ENCODE measurements around the gene LPGAT1. TPM values are rescaled to one million over a fixed set of nuclear protein-coding genes. Genes with fewer than 3 reads are reported as not detected.
"Not testable (repeated sequence)": the region's sequence is repeated elsewhere in the genome, so short reads cannot be mapped to it uniquely, and the experiment has no call there.

The LPGAT1 gene
- polyA plus RNA-seq, 3 donors, result 24.4 to 26.0 (median 25.6) TPM

DNA sequence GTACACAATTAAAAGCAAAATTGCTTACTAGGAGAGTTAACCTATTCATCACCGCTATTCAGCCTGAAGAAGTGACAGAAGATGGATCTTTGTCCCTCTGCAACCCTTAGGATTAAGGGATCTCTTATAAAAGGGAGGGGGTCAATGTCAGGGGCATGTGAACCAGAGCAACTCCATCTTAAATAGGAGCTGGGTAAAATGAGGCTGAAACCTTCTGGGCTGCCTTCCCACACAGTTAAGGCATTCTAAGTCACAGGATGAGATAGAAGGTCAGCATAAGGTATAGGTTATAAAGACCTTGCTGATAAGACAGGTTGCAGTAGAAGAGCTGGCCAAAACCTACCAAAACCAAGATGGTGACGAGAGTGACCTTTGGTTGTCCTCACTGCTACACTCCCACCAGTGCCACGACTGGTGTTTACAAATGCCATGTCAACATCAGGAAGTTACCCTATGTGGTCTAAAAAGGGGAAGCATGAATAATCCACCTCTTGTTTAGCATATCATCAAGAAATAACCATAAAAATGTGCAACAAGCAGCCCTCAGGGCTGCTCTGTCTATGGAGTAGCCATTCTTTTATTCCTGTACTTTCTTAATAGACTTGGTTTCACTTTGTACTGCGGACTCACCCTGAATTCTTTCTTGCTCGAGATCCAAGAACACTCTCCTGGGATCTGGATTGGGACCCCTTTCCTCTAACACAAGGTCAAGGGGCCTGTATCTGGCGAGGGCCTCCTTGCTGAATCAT is 119.8 kb downstream of the LPGAT1 start:
- no peak for DNase-seq (ENCODE audit: low read depth in 3 of 3, low spot score in 2 of 3)

DNA sequence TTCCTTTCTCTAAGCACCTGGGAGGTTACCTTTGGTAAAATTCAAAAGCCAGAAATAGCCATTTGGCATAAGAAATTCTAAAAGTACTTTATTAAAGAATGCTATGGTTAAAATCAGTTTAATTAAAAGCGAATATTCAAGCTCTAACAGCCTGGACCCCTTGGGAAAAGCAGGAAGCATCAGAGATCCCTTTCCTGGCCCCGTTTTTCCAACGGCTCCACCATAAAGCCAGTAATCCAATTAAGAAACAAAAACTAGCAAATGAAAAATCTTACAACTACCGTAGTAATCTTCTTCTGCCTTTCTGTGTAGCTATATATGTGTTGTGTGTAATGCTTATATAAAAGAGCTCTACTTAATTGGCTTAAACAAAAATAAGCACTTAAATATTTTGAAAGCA is 121.6 kb downstream of the LPGAT1 start:
- DNase-seq (ENCODE audit: low read depth in 3 of 3, low spot score in 2 of 3), result no peak

GRCh38 chr1:211708006-211708405 is 122.6 kb downstream of the LPGAT1 start:
- DNase-seq (ENCODE audit: low read depth in 3 of 3, low spot score in 2 of 3), result no peak

DNA sequence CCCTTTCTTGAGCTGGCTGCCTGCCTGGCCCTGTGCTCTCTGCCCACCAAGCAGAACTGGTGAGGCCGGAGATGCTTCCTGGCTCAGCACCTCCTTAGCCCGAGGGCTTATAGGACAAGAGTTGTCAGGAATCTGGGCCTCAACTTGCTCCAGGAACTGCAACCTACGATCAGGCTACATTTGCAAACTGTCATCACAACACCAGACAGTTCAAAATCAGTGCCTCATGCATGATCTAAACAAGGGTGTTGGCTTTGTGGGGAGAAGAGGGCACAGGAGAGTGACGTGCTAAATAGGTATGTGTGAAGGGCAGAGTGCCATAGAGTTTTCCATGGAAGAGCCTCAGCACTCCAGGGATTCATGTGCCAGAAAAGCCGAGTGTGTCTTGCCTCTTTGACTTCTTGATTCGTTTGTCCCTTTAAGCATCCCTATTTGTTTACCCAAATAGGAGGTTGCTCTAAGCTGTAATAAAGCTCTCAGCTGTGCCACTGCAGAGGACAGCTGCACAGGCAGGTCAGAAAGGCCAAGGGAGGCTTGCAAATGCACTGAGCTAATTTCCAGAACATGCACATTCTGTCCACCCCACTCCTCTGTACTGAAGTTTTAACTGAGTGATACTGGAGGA is 125.0 kb downstream of the LPGAT1 start:
- no peak for DNase-seq (ENCODE audit: low read depth in 3 of 3, low spot score in 2 of 3)

DNA sequence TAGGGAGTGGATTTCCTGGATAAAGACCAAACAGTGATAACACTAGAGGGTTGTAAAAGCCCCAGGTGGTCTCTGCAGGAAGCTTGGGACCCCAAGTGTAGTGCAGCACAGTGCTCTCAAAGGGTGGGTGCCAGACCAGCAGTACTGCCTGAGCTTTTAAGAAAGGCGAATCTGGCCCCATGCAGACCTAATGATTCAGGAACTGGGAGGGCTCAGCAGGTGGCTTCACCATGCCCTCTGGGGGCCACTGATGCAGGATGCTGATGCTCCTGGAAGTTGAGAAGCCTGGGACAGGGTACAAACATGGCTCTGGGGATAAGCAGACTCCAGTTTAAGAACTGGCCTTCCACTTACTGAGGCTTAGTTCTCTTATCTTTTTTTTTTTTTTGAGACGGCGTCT is 126.0 kb downstream of the LPGAT1 start:
- no peak for DNase-seq (ENCODE audit: low read depth in 3 of 3, low spot score in 2 of 3)

- DNase-seq (ENCODE audit: low read depth in 3 of 3, low spot score in 2 of 3), result no peak
Measured at GRCh38 chr1:211703812-211704537, 126.6 kb downstream of the LPGAT1 start.

- DNase-seq (ENCODE audit: low read depth in 3 of 3, low spot score in 2 of 3), result no peak
Measured at GRCh38 chr1:211701733-211702132, 128.8 kb downstream of the LPGAT1 start.

DNA sequence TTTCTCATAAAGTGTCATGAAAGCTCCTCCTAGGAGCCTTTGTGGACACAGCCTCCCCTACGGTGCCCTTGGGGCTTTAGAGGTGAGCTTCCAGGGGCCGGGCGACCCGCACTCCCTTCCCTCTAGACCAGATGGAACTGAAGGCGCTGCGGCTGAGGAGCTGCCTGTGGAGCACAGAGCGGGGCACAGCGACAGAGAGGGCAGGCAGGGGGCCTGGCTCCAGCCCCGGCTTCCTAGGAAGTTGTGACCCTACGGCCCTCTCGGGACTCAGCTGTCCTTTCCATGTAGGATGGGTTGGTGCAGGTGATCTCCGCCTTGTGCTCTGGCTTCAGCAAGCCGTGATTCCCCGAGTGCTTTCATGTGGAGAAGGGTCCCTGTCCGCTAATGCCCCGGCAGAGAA is 131.5 kb downstream of the LPGAT1 start:
- no peak for DNase-seq (ENCODE audit: low read depth in 3 of 3, low spot score in 2 of 3)

- peak in 2 of 3 donors; percentile 45 to 48 for DNase-seq (ENCODE audit: low read depth in 3 of 3, low spot score in 2 of 3)
Measured at GRCh38 chr1:211698161-211699026, 132.2 kb downstream of the LPGAT1 start.

- DNase-seq (ENCODE audit: low read depth in 3 of 3, low spot score in 2 of 3), result no peak
Measured at GRCh38 chr1:211697356-211697755, 133.2 kb downstream of the LPGAT1 start.

- DNase-seq (ENCODE audit: low read depth in 3 of 3, low spot score in 2 of 3), result no peak
Measured at GRCh38 chr1:211695135-211695816, 135.3 kb downstream of the LPGAT1 start.

GRCh38 chr1:211693911-211694310 is 136.7 kb downstream of the LPGAT1 start:
- DNase-seq (ENCODE audit: low read depth in 3 of 3, low spot score in 2 of 3), result not testable (repeated sequence)

Other genes starting within 250 kb of the LPGAT1 start
- 10 to 100 TPM; 19.2 to 22.3 (median 19.3) TPM for gene NEK2, start 155.1 kb downstream of the LPGAT1 start, polyA plus RNA-seq (ENCODE audit: insufficient read length in 3 of 3)
- 10 to 100 TPM; 19.5 to 21.6 (median 21.1) TPM for gene INTS7, start 204.8 kb upstream of the LPGAT1 start, polyA plus RNA-seq (ENCODE audit: insufficient read length in 3 of 3)
- gene DTL, start 205.0 kb upstream of the LPGAT1 start, polyA plus RNA-seq (ENCODE audit: insufficient read length in 3 of 3), result 10 to 100 TPM; 19.0 to 23.7 (median 23.1) TPM

All from right renal cortex interstitium (tissue), 3 donors.